CD4-positive, alpha-beta T cell treated with Interleukin-4 for 1 hour (primary cell): Measurements from ENCODE around the gene TMEFF2.

Source experiments
- DNase-seq, 2 donors: peaks; one replicate each; pipeline ENCODE4 v3.0.0-alpha.2; 2020 to 2022

TMEFF2 gene

GRCh38 chr2:192059266-192059665 is 135.5 kb downstream of the TMEFF2 start:
- no peak for DNase-seq

- DNase-seq: no peak
Measured at GRCh38 chr2:192053921-192054320, 140.8 kb downstream of the TMEFF2 start.

GRCh38 chr2:192051533-192051932 is 143.2 kb downstream of the TMEFF2 start:
- no peak for DNase-seq

GRCh38 chr2:192049362-192049761 is 145.4 kb downstream of the TMEFF2 start:
- DNase-seq: no peak

- no peak for DNase-seq
Measured at GRCh38 chr2:192047315-192048107, 147.2 kb downstream of the TMEFF2 start.

- DNase-seq: no peak
Measured at GRCh38 chr2:192044496-192044895, 150.2 kb downstream of the TMEFF2 start.

DNA sequence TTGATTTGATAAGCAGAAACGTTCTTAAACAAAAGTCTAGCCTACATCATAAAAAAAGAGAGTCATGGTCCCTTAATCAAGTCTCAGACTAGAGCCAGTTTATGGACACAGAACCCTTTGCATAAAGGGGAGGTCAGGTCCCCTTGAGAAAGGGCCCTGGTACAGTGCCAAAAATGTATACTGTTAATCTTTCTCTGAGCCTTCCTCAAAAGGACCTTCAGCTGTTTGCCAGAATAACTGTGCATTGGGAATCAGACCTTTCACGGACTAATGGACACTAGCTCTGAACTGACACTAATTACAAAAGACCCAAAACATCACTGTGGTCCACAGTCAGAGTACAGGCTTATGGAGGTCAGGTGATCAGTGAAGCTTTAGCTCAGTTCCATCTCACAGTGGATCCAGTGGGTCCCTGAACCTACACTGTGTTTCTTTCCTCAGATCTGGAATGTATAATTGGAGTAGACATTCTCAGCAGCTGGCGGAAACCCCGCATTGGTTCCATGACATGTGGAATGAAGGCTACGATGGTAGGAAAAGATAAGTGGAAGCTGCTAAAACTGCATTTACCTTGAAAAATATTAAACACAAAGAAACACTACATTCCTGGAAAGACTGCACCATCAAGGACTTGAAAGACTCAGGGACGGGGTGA is 151.4 kb downstream of the TMEFF2 start:
- DNase-seq: no peak

- no peak for DNase-seq
Measured at GRCh38 chr2:192042126-192042525, 152.6 kb downstream of the TMEFF2 start.

DNA sequence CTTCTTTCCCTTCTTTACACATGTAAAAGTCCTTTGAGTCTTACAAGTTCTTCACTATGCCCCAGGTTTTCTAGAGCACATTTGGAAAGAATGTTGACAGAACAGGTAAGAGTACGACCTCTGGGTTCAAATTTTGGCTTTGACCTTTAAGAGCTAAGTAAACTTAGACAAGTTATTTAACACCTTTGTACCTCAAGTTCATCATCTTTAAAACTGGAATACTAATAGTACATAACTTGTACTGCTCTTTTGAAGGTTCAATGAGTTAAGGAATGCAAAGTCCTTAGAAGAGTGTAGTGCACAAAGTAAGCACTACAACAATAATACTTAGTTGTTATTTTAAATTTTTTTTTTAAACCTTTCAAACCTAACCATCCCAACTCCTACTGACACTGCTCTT is 156.6 kb downstream of the TMEFF2 start:
- DNase-seq: no peak

GRCh38 chr2:192035731-192036442 is 158.8 kb downstream of the TMEFF2 start:
- no peak for DNase-seq

GRCh38 chr2:192030856-192031255 is 163.9 kb downstream of the TMEFF2 start:
- DNase-seq: no peak

GRCh38 chr2:192030289-192030688 is 164.4 kb downstream of the TMEFF2 start:
- DNase-seq: no peak

- DNase-seq: no peak
Measured at GRCh38 chr2:192029089-192029488, 165.6 kb downstream of the TMEFF2 start.

GRCh38 chr2:192026825-192027120 is 168.0 kb downstream of the TMEFF2 start:
- DNase-seq: no peak

DNA sequence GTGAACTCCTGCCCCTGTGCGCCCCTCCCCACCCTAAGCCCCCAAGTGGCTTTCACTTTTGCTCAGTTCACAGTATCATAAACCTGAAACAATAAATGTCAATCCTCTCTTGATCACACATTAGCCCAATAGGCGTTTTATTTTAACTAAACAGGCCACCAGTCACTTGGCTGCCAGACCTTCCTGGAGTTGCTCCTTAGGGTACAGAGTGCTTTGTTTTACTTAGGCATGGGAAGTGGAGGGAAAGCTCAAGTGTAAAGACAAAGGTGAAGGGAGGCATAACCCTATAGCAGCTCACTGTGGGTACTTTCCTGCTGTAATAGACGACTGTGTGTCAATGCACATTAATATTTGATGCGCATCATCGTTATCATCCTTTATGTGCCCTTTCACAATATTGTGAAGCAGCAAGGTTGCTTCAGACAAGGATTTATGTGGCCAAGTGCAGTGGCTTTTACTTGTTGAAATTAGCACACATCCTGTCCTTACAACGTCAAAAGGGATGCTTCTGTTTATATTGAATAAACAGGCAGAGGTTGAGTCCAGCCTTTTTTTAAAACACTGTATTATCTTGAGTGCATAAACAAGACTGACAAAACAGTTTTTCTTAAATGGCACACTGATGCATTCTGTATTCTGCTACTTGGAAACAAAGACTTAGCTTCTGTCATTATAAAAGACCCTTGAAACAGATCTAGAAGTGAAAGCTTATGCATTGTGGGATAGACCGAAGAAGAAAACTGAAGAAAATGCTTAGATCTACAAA is 168.5 kb downstream of the TMEFF2 start:
- DNase-seq: no peak

DNA sequence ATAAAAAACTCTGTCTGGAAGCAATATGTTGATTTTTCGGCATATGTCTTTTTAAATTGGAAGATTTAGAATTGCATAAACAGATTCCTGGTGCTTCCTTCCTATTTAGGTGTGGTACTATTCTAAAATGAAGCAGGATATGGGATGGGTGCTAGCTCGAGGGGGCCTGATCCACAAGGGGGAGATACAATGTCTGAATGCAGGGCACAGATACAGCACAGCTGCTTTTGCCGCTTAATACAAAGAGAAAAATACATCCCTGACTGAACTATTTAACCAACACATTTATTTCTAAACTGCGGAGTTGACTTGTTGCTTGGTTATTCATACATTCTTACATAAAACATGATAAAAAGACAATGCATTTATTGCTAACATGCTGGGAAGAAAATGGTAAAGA is 169.1 kb downstream of the TMEFF2 start:
- DNase-seq: no peak

GRCh38 chr2:192023006-192023405 is 171.7 kb downstream of the TMEFF2 start:
- DNase-seq: no peak

GRCh38 chr2:192017844-192018243 is 176.9 kb downstream of the TMEFF2 start:
- DNase-seq: no peak

- no peak for DNase-seq
Measured at GRCh38 chr2:192016265-192016664, 178.5 kb downstream of the TMEFF2 start.

DNA sequence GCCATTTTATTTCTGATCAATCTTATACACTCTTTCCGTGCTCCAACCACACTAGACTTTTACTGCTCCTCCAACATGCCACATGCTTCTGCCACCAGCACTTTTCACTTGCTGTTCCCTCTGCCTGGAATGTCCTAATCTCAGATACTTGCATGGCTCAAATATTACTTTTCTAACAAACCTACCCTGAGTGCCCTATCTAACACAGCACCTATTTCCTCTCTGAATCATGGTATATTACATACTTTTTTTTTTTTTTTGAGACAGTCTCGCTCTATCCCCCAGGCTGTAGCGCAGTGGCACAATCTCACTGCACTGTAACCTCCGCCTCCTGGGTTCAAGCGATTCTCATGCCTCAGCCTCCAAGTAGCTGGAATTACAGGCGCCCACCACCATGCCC is 181.5 kb downstream of the TMEFF2 start:
- DNase-seq: no peak

DNA sequence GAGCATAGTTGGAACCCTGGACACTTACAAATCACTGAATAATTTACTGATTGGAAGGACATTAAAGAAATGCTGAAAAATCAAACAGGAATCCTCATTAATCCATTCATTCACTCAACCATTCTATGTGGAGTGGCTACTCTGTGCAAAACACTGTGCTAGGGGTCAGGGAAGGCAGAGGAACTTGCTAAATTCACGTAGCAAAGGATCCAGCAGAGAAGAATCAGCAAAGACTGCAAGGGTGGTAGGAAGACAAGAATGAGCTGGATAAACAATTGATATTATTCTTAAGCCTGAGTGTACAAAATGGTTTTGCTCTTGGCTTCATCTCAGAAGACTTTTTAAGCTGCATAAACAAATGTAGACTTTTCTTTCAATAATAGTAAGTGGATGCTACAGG is 183.5 kb downstream of the TMEFF2 start:
- no peak for DNase-seq

DNA sequence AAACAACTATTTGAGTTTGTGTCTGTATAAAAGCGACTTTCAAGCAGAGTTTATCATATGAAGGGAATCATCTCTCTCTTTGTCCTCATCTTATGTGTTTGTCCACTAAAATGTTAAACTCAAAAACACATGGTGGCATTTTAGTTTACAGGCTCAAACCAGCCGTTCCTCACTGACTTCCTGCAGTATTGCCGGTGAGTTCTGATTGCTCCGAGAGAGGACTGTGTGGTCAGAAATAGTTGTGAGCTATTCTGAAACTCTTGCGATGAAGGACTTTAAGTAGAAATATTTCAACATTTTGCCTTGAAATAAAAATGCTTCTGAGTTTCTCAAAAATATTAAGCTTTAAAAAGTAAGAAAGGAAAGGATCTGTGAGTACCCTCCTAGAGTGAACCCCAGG is 184.7 kb downstream of the TMEFF2 start:
- no peak for DNase-seq

- DNase-seq: no peak
Measured at GRCh38 chr2:192007581-192008228, 187.0 kb downstream of the TMEFF2 start.
